ENCODE measurements around the gene ANAPC15. TPM values are rescaled to one million over a fixed set of nuclear protein-coding genes. Genes with fewer than 3 reads are reported as not detected.

The ANAPC15 gene
- total RNA-seq, 3 donors from 2014 or later (not counting 1 experiment from before 2014, with no cell fraction given) = 22.0 to 38.3 (median 29.7) TPM

GRCh38 chr11:72102946-72103753 lies 9.3 kb downstream of the ANAPC15 start, which contains the start of gene LAMTOR1:
Gene LAMTOR1, minus strand, starts transcription at chr11:72103297. Its CDS starts 73 bp downstream, at chr11:72103224.
- TF ChIP-seq, protein P1, sequence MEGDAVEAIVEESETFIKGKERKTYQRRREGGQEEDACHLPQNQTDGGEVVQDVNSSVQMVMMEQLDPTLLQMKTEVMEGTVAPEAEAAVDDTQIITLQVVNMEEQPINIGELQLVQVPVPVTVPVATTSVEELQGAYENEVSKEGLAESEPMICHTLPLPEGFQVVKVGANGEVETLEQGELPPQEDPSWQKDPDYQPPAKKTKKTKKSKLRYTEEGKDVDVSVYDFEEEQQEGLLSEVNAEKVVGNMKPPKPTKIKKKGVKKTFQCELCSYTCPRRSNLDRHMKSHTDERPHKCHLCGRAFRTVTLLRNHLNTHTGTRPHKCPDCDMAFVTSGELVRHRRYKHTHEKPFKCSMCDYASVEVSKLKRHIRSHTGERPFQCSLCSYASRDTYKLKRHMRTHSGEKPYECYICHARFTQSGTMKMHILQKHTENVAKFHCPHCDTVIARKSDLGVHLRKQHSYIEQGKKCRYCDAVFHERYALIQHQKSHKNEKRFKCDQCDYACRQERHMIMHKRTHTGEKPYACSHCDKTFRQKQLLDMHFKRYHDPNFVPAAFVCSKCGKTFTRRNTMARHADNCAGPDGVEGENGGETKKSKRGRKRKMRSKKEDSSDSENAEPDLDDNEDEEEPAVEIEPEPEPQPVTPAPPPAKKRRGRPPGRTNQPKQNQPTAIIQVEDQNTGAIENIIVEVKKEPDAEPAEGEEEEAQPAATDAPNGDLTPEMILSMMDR (IDR thresholded peaks at IDR 0.05) = peak; percentile 45
- H3K4me3 Mint-ChIP-seq = peak within 1 kb of the TSS; percentile 94
- WGBS (ENCODE audit: insufficient coverage) = 5% methylated on average over 63 of the region's 64 CpGs
- peaks cover 43 to 45% of the 10 kb centered on the region in 2 donors for H3K4me1 Mint-ChIP-seq
- Histone ChIP-seq H3K9me3 (ENCODE audit: control insufficient read depth, insufficient read depth, low read length) (no peaks in the 10 kb centered on the region), H3K4me3 (ENCODE audit: low read length) (peak within 1 kb of the TSS; percentile 84), H3K36me3 (ENCODE audit: control insufficient read depth, insufficient read depth, low read length) (peaks cover 12% of the 10 kb centered on the region), H3K4me1 (ENCODE audit: control insufficient read depth, insufficient read depth, low read length) (peaks cover 31% of the 10 kb centered on the region), H3K27me3 (ENCODE audit: control insufficient read depth, insufficient read depth, low read length) (no peaks in the 10 kb centered on the region), H3K27ac (ENCODE audit: low read length) (peak within 1 kb of the TSS; percentile 90)
- H3K9me3 Mint-ChIP-seq = no peaks in the 10 kb centered on the region
- H3K27me3 Mint-ChIP-seq (ENCODE audit: low read depth in 2 of 2) = no peaks in the 10 kb centered on the region
- intact Hi-C loops (cut with micrococcal nuclease) = loop anchor here (1.0 kb wide), 2 partner anchors 9 to 23 kb away; partner anchors contain the start of genes ANAPC15, LRRC51 and NUMA1
- no peaks in the 10 kb centered on the region for H3K36me3 Mint-ChIP-seq
- peak within 1 kb of the TSS; percentile 89 to 91 for H3K27ac Mint-ChIP-seq
- DNase-seq (peak; percentile 97 to 99), ATAC-seq (peak; percentile 95 to 98 (median 98))

DNA sequence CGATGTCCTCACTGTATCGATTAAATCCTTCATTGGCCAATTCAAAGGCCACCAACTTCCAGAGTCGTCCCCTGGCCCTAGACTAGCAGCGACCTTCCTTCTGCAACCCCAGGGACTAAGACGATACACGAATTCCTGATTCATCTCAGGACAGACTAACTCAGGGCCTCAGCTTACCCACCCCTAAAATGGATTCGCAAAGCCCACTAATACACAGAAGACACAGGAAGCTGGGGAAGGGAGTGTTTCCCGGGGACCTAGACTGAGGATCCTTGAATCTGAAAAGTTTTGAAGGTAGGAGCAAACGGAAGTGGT lies 9.9 kb downstream of the ANAPC15 start:
- Mint-ChIP-seq H3K4me1 (peaks cover 43 to 51% of the 10 kb centered on the region in 2 donors), H3K27ac (peak overlapping the region; percentile 89 to 91), H3K4me3 (peak overlapping the region; percentile 94), H3K36me3 (no peaks in the 10 kb centered on the region), H3K27me3 (ENCODE audit: low read depth in 2 of 2) (no peaks in the 10 kb centered on the region), H3K9me3 (no peaks in the 10 kb centered on the region)
- 3% methylated on average over 9 of the region's 9 CpGs for WGBS (ENCODE audit: insufficient coverage)
- peaks cover 31% of the 10 kb centered on the region for H3K4me1 ChIP-seq (ENCODE audit: control insufficient read depth, insufficient read depth, low read length)
- intact Hi-C loops (cut with micrococcal nuclease) = no loop called here
- DNase-seq = no peak
- no peaks in the 10 kb centered on the region for H3K9me3 ChIP-seq (ENCODE audit: control insufficient read depth, insufficient read depth, low read length)
- peaks cover 17% of the 10 kb centered on the region for H3K36me3 ChIP-seq (ENCODE audit: control insufficient read depth, insufficient read depth, low read length)
- peak in 1 of 3 donors; percentile 0 for ATAC-seq
- peak overlapping the region; percentile 84 for H3K4me3 ChIP-seq (ENCODE audit: low read length)
- TF ChIP-seq, protein P1 (IDR thresholded peaks at IDR 0.05) = no peak
- no peaks in the 10 kb centered on the region for H3K27me3 ChIP-seq (ENCODE audit: control insufficient read depth, insufficient read depth, low read length)
- H3K27ac ChIP-seq (ENCODE audit: low read length) = peak overlapping the region; percentile 90

DNA sequence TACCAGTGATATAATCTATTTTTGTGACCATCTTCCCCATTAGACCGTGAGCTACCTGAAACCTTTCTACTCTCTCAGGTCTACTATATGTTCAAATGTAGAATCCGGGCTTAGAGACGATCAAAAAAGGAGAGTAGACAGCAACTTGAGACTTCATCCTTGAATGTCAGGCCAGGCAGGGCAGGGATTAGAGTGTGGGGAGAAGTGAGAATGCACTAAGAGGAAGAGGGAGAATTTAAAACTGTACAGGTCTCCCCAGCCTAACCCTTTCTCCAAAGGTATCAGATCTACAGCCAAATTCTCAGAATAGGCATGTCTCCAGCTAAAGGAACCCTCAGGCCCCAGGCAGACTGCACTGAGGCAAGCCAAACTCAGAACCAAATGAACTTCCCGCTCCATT lies 10.3 kb downstream of the ANAPC15 start:
- TF ChIP-seq, protein P1 (IDR thresholded peaks at IDR 0.05) = no peak
- ATAC-seq (no peak), DNase-seq (no peak)
- Histone ChIP-seq H3K4me3 (ENCODE audit: low read length) (peak overlapping the region; percentile 84), H3K27ac (ENCODE audit: low read length) (peak overlapping the region; percentile 90), H3K36me3 (ENCODE audit: control insufficient read depth, insufficient read depth, low read length) (peaks cover 21% of the 10 kb centered on the region), H3K4me1 (ENCODE audit: control insufficient read depth, insufficient read depth, low read length) (peaks cover 31% of the 10 kb centered on the region), H3K27me3 (ENCODE audit: control insufficient read depth, insufficient read depth, low read length) (no peaks in the 10 kb centered on the region), H3K9me3 (ENCODE audit: control insufficient read depth, insufficient read depth, low read length) (no peaks in the 10 kb centered on the region)
- Mint-ChIP-seq H3K4me1 (peaks cover 43 to 51% of the 10 kb centered on the region in 2 donors), H3K27me3 (ENCODE audit: low read depth in 2 of 2) (no peaks in the 10 kb centered on the region), H3K9me3 (no peaks in the 10 kb centered on the region), H3K27ac (peak overlapping the region; percentile 89 to 91), H3K4me3 (peak overlapping the region; percentile 94), H3K36me3 (no peaks in the 10 kb centered on the region)
- 44% methylated on average over 4 of the region's 4 CpGs for WGBS (ENCODE audit: insufficient coverage)
- intact Hi-C loops (cut with micrococcal nuclease) = no loop called here
